GM21526 (cell line): ENCODE measurements around the gene ZNF521.
"Not testable (repeated sequence)": the region's sequence is repeated elsewhere in the genome, so short reads cannot be mapped to it uniquely, and the experiment has no call there.

Source experiments
- ATAC-seq: cut with Tn5 transposase; IDR thresholded peaks from one replicate; pipeline ENCODE4 v1.9.1; 2021; ENCODE audit warnings: moderate library complexity; ENCODE audit not compliant: unreplicated experiment, low FRiP score

Gene ZNF521

DNA sequence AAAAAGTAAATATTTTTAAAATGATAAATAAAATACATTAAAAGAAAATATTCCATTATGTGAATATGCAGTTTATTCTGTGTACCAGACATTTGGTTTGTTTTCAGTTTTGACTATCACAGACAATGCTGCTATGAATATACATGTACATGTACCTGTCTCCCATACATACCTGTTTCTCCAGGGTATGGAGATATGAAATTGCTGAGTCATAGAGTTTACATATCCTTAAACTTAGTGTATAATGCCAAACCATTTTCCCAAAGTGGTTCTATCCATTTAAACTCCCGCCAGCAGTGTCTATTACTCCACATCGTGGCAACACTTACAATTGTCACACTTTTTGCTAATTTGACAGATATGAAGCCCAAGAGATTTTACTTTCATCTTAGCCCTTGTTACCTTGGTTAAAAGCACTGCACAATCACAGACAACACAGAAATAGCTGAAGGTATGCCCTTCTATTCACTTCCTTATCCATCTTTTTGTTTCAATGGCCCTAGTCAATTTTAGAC, 56.3 kb downstream of the ZNF521 start:
- no peak for ATAC-seq

DNA sequence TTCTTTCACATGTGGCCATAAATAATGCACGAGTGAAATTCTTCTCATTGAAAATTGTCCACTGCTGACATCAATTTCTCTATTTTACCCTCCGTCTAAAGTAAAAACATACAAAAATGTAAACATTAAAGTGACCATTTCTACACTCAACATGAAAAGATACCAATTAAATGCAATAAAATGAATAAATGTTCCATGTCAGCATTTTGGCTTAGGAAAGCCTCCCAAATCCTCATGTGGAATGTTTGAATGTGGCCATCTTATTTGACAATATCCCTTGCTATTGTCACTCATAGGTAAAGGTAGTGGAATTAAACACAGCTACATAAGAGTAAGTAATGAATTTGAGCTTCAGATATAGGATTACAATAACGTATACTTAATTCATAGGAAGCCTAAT, 60.8 kb downstream of the ZNF521 start:
- no peak for ATAC-seq

DNA sequence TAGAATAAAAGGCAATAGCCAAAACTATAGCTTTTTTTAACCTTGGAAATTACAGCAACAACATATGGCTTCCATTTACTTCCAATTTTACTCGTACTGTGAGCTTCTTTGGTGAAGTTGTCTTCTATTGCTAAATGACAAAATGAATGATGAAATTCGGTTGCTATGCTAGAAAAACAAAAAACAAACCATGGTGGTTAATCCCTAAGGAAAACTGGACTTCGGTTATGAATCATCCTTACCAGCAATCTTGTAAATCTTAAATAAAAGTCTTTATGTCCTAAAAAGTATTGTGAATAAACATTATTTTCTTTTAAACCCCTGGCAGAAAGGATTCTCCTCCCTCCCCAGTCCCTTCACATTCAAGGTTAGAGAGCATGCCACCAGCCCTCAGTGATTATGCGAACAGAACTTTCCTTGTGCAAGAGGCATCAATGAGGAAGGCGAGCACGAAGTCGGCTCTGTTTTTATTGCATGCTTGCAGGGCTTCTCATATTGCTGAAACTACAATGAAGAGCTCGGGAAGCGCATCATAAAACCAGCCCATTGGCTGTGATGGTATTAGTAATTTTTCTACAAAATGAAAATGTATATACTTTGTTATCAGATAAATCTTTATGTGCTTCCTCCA, 62.9 kb downstream of the ZNF521 start:
- no peak for ATAC-seq

DNA sequence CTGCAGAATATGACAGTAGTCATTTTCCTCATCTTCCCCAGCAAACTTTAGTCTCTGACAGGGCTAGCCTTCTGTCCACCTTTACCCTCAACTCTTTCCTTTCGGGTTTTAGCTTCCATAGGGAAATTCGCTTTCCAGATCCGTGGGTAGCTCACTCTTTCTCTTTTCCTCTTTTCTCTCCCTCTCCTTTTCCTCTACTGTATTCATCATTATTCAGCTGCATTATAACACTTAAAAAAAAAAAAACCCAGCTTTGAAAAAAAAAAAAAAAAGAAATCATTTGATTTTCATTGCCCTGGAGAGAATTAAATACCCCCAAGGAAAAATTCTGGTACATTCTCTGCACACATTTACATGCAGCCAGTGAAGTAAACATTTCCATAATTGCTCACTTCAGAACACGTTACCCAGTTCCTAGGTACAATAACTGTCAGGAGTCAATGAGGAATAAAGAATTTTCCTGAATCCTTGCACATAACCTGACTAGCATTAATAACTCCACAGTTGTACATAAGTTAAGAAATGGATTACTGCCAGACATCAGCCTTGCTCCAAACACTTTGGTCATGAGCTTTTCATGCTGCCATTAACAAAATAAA, 63.5 kb downstream of the ZNF521 start:
- ATAC-seq, result no peak

DNA sequence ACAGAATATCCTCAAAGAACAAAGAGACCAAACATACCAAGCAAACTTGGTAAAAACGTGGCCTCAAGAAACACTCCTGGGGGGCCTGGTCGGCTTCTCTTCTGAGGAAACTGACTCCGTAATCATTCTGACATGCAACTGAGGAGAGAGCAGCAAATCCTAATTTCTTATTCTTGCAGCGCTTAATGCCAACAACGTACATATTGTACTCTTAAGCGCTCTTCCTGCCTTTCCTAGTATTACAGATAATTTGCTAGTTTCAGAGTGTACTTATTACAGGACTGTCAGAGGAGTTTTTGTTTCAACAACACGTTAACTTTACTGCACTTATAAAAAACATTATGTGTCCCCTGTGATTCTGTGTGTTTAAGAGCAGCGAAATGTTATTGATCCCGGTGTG, 64.9 kb downstream of the ZNF521 start:
- ATAC-seq, result no peak

DNA sequence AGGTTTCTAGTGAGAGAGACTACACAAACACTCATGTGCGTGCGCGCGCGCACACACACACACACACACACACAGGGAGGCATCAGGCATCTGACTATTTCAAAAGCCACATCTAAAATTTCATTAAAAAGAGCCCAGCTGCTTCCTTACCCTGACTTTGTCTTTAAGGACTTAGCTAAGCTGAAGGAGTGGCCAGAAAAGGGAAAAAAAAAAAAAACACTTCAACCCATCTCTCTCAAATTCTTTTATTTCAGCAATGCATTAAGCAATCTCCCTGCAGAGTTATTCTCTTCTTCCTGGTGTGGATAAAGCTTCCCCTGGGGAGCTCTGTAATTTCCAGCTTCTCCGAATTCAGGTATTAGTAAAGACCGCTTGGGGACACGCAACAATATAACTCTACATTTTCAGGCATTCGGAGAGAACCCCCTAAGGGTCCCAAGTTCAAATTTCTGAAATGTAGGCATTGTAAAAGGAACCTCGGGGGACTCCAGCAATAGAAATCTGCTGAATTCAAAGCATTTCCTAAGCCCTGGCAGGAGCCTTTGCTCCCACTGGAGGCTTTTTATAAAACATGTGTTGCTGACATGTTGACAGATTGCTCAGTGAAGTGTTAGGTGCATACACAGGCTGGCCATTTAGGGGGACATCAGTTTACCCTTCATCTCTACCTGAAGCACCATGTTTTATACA, 67.0 kb downstream of the ZNF521 start:
- no peak for ATAC-seq

DNA sequence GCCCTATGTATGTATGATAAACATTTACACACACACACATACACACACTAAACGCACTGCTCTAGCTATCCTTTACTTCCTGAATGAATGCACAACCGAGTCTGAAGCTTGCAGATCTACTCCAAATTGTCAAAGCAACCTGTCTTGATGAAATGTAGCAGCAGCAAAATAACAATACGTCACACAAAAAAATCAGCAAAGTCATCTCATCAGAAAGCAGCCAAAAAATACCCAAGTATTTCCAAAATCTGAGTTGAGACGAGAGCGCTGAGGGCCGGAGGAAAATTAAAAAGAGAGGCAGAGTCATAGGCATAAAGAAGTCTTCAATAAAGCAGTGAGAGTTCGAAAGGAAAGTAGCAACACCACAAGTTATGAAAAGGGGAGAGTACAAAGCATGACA, 67.7 kb downstream of the ZNF521 start:
- ATAC-seq, result no peak

DNA sequence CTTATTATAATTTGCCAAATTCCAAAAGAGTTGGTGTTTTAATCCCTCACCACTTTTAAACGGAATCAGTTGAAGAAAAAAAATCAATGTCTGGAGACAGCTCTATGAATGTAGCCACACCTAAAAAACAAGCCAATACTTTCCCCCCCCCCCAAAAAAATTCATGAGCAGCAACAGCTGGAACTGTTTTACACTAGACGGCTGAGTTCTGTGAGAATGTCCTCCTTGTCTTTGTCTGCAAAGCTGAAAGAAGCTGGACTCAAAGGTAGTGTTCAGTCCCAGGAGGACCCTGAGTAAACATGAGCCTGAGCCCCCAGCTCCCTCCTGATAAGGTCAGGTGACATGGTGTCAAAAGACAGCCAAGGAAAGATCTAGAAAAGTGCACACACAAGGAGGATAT, 68.2 kb downstream of the ZNF521 start:
- ATAC-seq, result no peak

DNA sequence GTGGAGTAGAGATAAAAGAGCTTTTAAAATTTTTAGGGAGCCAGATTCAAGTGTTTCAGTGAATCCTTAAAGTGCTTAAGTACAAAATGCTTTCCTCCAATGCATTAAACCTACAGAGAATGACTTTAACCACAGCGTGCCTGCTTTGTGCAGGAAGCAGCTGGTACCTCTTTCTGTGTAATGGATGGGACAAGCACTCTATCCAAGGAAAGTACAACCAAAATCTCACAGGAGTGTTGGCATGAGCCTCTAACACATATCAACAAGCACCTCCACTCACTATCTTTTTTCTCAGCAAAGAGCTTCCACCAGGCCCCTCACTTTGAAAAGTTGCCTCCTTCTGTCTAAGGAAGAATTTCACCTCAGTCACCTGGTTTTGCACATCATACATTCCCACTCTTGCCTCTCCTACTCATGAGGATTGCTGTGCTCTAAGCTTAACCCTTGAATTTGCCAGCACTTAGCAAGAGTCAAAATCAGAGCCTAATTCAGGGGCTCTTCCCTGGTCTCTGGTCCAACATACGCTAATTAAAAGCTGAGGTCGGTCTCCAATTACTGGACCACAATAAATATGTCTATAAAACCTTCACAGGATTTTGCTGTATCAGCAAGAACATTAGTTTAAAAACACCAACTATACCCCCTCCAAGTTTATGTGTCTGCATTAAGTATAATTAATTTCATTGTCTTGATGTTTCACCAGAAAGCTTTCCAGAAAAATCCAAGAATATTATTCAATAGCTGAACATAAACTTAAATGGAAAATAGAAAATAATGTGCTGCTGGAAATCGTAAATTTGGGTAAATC, 68.9 kb downstream of the ZNF521 start:
- no peak for ATAC-seq

DNA sequence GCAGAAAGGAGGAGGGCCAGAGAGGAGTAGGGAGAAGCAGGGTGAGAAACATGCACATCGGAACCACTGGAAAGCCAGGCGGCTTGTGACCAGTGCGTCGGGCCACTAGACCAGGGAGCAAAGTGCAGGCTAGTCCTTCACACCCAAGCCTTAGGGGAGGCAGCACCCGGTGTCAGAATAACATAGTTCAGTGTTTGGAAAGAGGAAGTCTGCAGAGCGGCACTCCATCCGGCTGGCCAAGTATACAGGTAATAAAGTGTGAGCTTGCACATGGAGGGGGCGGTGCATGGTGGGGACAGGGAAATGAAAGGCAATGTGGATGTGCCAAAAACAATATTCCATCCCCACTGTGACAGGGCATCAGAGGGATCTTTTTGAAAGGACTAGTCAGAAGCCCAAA, 69.7 kb downstream of the ZNF521 start:
- ATAC-seq, result no peak

DNA sequence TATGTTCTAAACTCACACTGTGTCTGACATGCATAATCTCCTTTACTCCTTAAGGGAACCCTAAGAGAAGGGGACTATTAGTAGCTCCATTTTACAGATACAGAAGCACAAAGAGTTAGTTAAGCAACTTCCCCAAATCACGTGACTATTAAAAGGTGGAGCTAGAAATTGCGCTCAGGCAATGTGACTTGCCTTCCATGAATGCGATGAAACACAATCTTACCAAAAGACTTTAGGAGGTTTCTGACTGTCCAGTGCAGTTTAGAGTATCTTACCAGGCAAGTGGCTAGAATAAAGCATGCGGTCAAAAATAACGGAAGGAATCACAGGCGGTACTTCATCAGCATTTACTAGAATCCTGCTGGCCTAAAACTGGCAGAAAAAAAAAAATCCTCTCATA, 70.4 kb downstream of the ZNF521 start:
- no peak for ATAC-seq

DNA sequence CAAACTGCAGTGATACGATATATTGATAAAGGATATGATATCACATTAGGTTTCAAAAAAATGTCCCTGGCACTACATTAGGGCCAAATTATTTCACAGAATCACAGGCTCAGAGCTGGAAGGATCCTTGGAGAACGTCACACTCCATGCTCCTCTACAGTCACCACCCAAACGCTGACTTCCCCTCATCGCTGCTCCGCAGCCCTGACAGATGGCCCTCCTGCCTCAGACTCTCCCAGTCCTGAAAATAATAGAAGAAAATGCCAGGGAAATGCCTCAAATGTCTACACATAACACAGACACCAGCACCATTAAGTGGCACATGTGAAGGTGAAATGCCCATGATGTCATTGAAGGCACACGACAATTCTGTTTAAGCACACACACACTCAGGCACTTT, 72.0 kb downstream of the ZNF521 start:
- ATAC-seq, result no peak

DNA sequence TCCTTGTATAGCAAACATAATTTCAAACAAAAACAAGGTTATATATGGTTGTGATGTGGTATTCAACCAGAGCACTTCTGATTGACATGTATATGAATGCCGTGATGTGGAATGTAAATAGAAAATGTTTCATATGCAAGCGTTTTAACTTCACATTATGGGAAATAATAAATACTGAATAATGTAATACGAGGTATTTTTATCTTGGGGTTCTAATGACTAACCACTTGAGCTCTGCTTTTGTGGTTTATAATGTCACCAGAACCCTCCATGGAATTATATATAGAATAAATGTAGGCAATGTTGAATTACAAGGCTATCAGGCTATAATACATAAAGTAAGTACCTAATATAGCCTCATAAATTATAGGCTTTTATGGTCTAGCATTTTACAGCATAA, 72.4 kb downstream of the ZNF521 start:
- no peak for ATAC-seq

DNA sequence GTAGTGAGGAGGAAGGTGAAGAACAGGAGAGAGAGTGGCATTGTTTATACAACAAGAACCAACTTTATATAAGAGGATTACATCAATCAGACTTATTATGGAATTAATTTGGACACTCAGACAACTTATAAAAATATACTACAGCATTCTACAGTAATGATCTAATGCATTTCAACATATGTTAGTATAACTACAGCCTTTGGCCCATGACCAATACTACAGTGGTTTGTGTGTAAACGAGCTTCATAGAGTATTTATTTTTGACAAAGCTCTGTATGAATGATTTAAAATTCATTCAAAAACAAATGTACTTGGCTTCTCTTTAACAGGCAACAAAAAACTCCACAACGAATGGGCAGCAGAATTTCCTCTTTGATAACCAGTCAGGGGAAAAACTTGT, 72.8 kb downstream of the ZNF521 start:
- ATAC-seq, result no peak

DNA sequence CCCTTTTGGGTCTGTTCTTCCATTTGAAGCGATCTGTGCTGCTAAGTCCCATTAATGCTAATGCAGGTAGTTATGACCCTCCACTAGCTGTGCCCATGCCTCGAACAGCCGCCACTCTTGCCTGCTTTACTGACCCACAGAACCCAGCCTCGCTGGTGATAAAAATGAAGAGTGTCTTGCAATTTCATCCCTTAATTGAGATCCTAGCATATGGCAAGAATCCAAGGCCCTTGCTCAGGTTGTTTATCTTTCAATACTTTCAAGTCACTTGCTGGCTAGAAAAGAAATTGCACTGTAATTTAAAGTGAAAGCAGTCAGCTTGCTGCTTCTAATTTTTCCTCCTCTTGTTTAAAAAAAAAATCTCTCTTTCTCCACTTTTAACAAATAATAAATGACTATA, 73.6 kb downstream of the ZNF521 start:
- ATAC-seq, result no peak

DNA sequence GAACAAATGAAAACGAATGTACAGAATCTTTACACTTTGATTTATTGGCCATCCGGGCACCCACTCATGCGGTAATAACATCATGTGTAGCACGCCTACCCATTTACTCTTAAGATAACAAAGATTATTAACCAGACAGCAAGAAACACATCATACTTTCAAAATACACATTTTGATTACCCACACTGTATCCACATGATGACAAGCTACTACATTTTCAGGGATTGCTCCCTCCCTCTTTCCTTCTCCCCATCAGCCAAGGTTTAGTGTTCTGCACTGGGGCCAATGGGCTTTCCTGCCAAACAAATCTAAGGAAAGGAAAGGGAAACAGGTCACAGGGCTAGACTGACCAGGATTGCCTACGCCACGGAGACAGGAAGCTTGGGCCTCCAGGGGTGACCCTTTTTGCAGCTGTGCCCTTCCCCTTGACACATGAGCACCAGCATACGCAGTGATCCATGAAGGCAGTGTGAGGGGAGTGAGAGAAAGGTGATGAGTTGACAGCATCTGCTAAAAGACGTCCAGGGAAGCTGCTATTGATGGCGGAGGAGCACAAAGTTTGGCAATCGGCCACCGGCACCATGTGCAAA, 76.5 kb downstream of the ZNF521 start:
- ATAC-seq, result no peak

DNA sequence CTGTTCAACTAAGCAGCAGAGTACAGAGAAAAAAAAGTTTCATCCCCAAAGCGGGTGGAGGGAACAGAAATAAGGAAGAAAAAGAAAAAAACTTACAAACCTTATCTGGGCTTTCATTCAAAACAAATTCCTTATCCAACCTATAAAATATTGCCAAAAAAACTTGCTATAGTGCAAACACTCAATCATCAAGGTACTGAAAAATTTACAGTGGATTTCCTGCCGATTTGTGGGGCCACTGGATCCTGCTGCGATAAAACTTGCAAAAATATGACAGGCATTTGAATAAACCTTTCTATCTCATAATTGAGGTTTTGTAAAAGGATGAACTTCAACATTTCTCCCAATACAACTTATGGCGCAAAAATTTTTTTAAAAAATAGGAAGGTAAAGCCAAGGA, 77.0 kb downstream of the ZNF521 start:
- ATAC-seq, result no peak

DNA sequence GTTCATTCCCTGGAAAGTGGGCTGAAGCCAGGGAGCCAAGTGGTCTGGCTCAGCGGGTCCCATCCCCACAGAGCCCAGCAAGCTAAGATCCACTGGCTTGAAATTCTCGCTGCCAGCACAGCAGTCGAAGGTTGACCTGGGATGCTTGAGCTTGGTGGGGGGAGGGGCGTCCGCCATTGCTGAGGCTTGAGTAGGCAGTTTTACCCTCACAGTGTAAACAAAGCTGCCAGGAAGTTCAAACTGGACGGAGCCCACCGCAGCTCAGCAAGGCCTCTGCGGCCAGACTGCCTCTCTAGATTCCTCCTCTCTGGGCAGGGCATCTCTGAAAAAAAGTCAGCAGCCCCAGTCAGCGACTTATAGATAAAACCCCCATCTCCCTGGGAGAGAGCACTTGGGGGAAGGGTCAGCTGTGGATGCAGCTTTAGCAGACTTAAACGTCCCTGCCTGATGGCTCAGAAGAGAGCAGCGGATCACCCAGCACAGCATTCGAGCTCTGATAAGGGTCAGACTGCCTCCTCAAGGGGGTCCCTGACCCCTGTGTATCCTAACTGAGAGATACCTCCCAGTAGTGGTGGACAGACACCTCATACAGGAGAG, 84.9 kb downstream of the ZNF521 start:
- not testable (repeated sequence) for ATAC-seq

DNA sequence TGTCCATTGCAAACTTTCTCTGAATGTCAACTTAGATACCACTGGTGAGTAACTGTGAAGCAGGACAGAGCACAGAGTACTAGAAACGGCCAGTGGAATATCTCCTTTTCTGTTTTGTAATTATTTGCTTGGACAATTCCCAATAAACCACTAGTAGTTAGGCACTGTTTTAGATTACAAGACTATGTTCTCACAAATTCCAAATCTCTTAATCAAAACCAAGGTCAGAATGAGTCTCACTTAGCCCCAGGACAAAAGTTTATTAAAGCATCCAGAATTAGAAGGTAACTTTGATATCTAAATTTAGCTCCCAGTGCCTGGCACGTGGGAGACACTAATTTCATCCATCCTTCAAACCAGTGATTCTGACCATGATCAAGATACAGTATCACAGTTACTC, 89.0 kb downstream of the ZNF521 start:
- no peak for ATAC-seq

DNA sequence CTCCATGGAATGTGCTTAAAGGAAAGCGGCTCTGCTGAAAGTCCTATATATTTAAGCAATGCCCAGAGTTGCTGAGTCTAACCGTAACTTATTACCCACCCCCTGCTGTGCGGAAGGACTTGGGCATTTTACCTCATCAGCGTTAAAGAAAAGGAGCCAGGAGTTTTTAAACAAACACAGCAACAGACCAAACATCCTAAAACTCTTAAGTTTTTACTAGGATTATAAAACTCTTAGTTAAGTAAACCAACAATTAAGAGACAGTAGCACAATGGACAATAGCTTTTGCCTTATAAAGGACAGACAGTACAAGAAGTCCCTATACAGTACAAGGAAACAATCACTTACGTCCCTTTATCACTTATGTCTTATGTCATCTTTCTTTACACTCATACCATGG, 90.2 kb downstream of the ZNF521 start:
- ATAC-seq, result no peak
